ENCODE data around the gene ZSCAN22. TPM values are rescaled to one million over a fixed set of nuclear protein-coding genes. Genes with fewer than 3 reads are reported as not detected.
A peak's percentile ranks its signal among the peaks of the same experiment; 100 is the strongest.

The ZSCAN22 gene
- total RNA-seq, 4 donors from 2014 or later: 2.0 to 3.7 (median 2.8) TPM

GRCh38 chr19:58355908-58356765, 29.3 kb downstream of the ZSCAN22 start:
- no peak for DNase-seq (ENCODE audit: low spot score)
- ATAC-seq (ENCODE audit: low FRiP score): no peak
- TF ChIP-seq, protein P1, sequence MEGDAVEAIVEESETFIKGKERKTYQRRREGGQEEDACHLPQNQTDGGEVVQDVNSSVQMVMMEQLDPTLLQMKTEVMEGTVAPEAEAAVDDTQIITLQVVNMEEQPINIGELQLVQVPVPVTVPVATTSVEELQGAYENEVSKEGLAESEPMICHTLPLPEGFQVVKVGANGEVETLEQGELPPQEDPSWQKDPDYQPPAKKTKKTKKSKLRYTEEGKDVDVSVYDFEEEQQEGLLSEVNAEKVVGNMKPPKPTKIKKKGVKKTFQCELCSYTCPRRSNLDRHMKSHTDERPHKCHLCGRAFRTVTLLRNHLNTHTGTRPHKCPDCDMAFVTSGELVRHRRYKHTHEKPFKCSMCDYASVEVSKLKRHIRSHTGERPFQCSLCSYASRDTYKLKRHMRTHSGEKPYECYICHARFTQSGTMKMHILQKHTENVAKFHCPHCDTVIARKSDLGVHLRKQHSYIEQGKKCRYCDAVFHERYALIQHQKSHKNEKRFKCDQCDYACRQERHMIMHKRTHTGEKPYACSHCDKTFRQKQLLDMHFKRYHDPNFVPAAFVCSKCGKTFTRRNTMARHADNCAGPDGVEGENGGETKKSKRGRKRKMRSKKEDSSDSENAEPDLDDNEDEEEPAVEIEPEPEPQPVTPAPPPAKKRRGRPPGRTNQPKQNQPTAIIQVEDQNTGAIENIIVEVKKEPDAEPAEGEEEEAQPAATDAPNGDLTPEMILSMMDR (IDR thresholded peaks at IDR 0.05): no peak

GRCh38 chr19:58356766-58357480, 30.1 kb downstream of the ZSCAN22 start:
- ATAC-seq (ENCODE audit: low FRiP score) (no peak), DNase-seq (ENCODE audit: low spot score) (no peak)
- TF ChIP-seq, protein P1 (IDR thresholded peaks at IDR 0.05): no peak

GRCh38 chr19:58357481-58358145, 30.8 kb downstream of the ZSCAN22 start:
- TF ChIP-seq, protein P1 (IDR thresholded peaks at IDR 0.05): no peak
- ATAC-seq (ENCODE audit: low FRiP score): no peak
- DNase-seq (ENCODE audit: low spot score): no peak

GRCh38 chr19:58361900-58362271, 35.1 kb downstream of the ZSCAN22 start:
- TF ChIP-seq, protein P1 (IDR thresholded peaks at IDR 0.05): no peak
- ATAC-seq (ENCODE audit: low FRiP score) (peak; percentile 43), DNase-seq (ENCODE audit: low spot score) (no peak)

- TF ChIP-seq, protein P1 (IDR thresholded peaks at IDR 0.05): no peak
- peak; percentile 95 for ATAC-seq (ENCODE audit: low FRiP score)
- DNase-seq (ENCODE audit: low spot score): peak; percentile 82
Measured at GRCh38 chr19:58362272-58362994, 35.6 kb downstream of the ZSCAN22 start, which contains the start of gene ZNF497. Gene ZNF497 (minus strand): TSS chr19:58362751. CDS start chr19:58357635, 5,116 bp downstream.

- TF ChIP-seq, protein P1 (IDR thresholded peaks at IDR 0.05): no peak
- ATAC-seq (ENCODE audit: low FRiP score) (no peak), DNase-seq (ENCODE audit: low spot score) (no peak)
Measured at GRCh38 chr19:58364146-58364545, 37.4 kb downstream of the ZSCAN22 start.

Measured in omental fat pad (tissue), 4 donors.